ENCODE results near the gene PPP3CA. TPM values are rescaled to one million over a fixed set of nuclear protein-coding genes. Genes with fewer than 3 reads are reported as not detected.

Gene PPP3CA
- total RNA-seq, 1 experiment from 2014 or later: 33.8 TPM

GRCh38 chr4:101315786-101316185 lies 31.5 kb downstream of the PPP3CA start:
- Histone ChIP-seq H3K36me3 (ENCODE audit: control insufficient read depth, insufficient read depth, low read length) (no peaks in the 10 kb centered on the region), H3K4me3 (ENCODE audit: low read depth, low read length) (no peak overlapping the region), H3K4me1 (no peaks in the 10 kb centered on the region; the same call in 1 of the 2 replicates), H3K27me3 (replicated peaks; ENCODE audit: control insufficient read depth, insufficient read depth, low read length) (no peaks in the 10 kb centered on the region), H3K9me3 (no peaks in the 10 kb centered on the region)
- no peak for TF ChIP-seq CTCF (IDR thresholded peaks at IDR 0.05; ENCODE audit: insufficient read depth in 1 of 2, low read depth in 1 of 2, low read length in 1 of 2, severe bottlenecking in 1 of 2, unreplicated experiment in 1 of 2)
- CTCF ChIA-PET: no interaction called here
- no peaks in the 10 kb centered on the region for H3K27me3 Mint-ChIP-seq (ENCODE audit: insufficient read depth, unreplicated experiment)
- intact Hi-C loops (cut with micrococcal nuclease; ENCODE audit: unreplicated experiment): no loop called here
- no peaks in the 10 kb centered on the region for H3K4me1 Mint-ChIP-seq (ENCODE audit: low read depth, unreplicated experiment)
- no TSS peak for BruUV-seq (replicated peaks)
- H3K36me3 Mint-ChIP-seq (ENCODE audit: insufficient read depth, unreplicated experiment): no peaks in the 10 kb centered on the region
- POLR2A ChIA-PET: no interaction called here
- H3K9me3 Mint-ChIP-seq (ENCODE audit: unreplicated experiment): no peaks in the 10 kb centered on the region
- no peak for DNase-seq
- no peak overlapping the region for H3K4me3 Mint-ChIP-seq (ENCODE audit: unreplicated experiment)
- H3K27ac Mint-ChIP-seq (ENCODE audit: unreplicated experiment): no peak overlapping the region

DNA sequence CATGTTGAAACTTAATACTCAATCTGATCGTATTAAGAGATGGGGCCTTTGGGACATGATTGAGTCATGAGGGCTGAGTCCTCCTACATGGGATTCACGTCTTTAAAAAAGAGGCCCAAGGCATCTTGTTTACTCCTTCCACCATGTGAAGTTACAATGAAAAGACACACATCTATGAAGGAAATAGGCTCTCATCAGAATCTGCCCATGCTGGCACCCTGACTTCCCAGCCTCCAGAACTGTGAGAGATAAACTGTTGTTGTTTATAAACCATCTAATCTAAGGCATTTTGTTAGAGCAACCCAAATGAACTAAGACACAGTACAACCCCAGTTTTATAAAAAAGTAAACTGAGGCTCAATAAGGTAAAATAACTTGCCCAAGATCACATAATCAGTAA lies 32.3 kb downstream of the PPP3CA start:
- TF ChIP-seq CTCF (IDR thresholded peaks at IDR 0.05; ENCODE audit: insufficient read depth in 1 of 2, low read depth in 1 of 2, low read length in 1 of 2, severe bottlenecking in 1 of 2, unreplicated experiment in 1 of 2): no peak
- ChIA-PET POLR2A (no interaction called here), CTCF (no interaction called here)
- H3K36me3 Mint-ChIP-seq (ENCODE audit: insufficient read depth, unreplicated experiment): no peaks in the 10 kb centered on the region
- H3K27ac Mint-ChIP-seq (ENCODE audit: unreplicated experiment): no peak overlapping the region
- Histone ChIP-seq H3K4me1 (no peaks in the 10 kb centered on the region; the same call in 1 of the 2 replicates), H3K4me3 (ENCODE audit: low read depth, low read length) (no peak overlapping the region), H3K36me3 (ENCODE audit: control insufficient read depth, insufficient read depth, low read length) (no peaks in the 10 kb centered on the region), H3K27me3 (replicated peaks; ENCODE audit: control insufficient read depth, insufficient read depth, low read length) (no peaks in the 10 kb centered on the region), H3K9me3 (no peaks in the 10 kb centered on the region)
- no peak for DNase-seq
- no peak overlapping the region for H3K4me3 Mint-ChIP-seq (ENCODE audit: unreplicated experiment)
- no peaks in the 10 kb centered on the region for H3K27me3 Mint-ChIP-seq (ENCODE audit: insufficient read depth, unreplicated experiment)
- no peaks in the 10 kb centered on the region for H3K4me1 Mint-ChIP-seq (ENCODE audit: low read depth, unreplicated experiment)
- intact Hi-C loops (cut with micrococcal nuclease; ENCODE audit: unreplicated experiment): no loop called here
- H3K9me3 Mint-ChIP-seq (ENCODE audit: unreplicated experiment): no peaks in the 10 kb centered on the region
- no TSS peak for BruUV-seq (replicated peaks)

DNA sequence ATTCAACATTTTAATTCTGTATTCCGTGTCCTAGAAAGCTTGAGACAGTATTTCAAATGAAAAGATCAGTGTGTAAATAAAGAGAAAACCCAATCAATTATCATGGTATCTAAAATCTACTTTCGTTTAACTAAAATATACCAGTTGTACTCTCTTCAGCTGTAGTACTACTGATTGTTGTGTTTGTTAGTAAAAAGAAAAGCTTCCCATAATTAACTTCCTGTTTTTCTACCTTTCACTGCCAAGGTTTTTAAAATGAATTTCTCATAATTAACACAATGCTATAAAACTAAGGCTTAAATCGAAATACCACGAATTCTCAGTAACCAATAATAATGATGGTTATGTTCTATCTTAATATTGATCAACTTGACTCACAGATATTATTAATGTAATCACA lies 37.4 kb downstream of the PPP3CA start:
- no TSS peak for BruUV-seq (replicated peaks)
- Mint-ChIP-seq H3K27ac (ENCODE audit: unreplicated experiment) (no peak overlapping the region), H3K27me3 (ENCODE audit: insufficient read depth, unreplicated experiment) (no peaks in the 10 kb centered on the region), H3K9me3 (ENCODE audit: unreplicated experiment) (no peaks in the 10 kb centered on the region), H3K4me1 (ENCODE audit: low read depth, unreplicated experiment) (no peaks in the 10 kb centered on the region), H3K36me3 (ENCODE audit: insufficient read depth, unreplicated experiment) (no peaks in the 10 kb centered on the region), H3K4me3 (ENCODE audit: unreplicated experiment) (no peak overlapping the region)
- Histone ChIP-seq H3K4me3 (ENCODE audit: low read depth, low read length) (no peak overlapping the region), H3K9me3 (no peaks in the 10 kb centered on the region), H3K36me3 (ENCODE audit: control insufficient read depth, insufficient read depth, low read length) (no peaks in the 10 kb centered on the region; the same call in 1 of the 2 replicates), H3K4me1 (no peaks in the 10 kb centered on the region; the same call in 1 of the 2 replicates), H3K27me3 (replicated peaks; ENCODE audit: control insufficient read depth, insufficient read depth, low read length) (no peaks in the 10 kb centered on the region)
- no peak for DNase-seq
- ChIA-PET POLR2A (no interaction called here), CTCF (no interaction called here)
- TF ChIP-seq CTCF (IDR thresholded peaks at IDR 0.05; ENCODE audit: insufficient read depth in 1 of 2, low read depth in 1 of 2, low read length in 1 of 2, severe bottlenecking in 1 of 2, unreplicated experiment in 1 of 2): no peak
- intact Hi-C loops (cut with micrococcal nuclease; ENCODE audit: unreplicated experiment): no loop called here
